Measurements from ENCODE around the gene VSIR.

- no peak for TF ChIP-seq CTCF (IDR thresholded peaks at IDR 0.05; ENCODE audit: borderline replicate concordance, extremely low read depth, low read length, poor library complexity, severe bottlenecking)
- no peak for TF ChIP-seq EZH2 (IDR thresholded peaks at IDR 0.05; ENCODE audit: borderline replicate concordance, low read depth, low read length, severe bottlenecking)
These were observed 72.5 kb downstream of the VSIR start for GRCh38 chr10:71700731-71701368.

Measured in DND-41 (cell line).